Tongue (tissue), 2 donors: ENCODE data around the gene USF2. TPM values are rescaled to one million over a fixed set of nuclear protein-coding genes. Genes with fewer than 3 reads are reported as not detected.
"Not testable (repeated sequence)": the region's sequence is repeated elsewhere in the genome, so short reads cannot be mapped to it uniquely, and the experiment has no call there.

Experiments used
- DNase-seq: peaks from one replicate; pipeline ENCODE4 v3.0.0-alpha.2; 2015
- total RNA-seq: library from RNA; depleted of rRNA; stranded (reverse); fragments of >200 nt; gene quantifications from one replicate; pipeline ENCODE4 v1.2.3, GENCODE V29; 2014

Gene USF2
- 52.7 TPM for total RNA-seq

- peak; percentile 86 for DNase-seq
Observed at GRCh38 chr19:35268536-35269437, at the start of gene USF2. Gene USF2 (plus strand): TSS chr19:35268962. CDS start chr19:35269102, 140 bp downstream.

GRCh38 chr19:35219008-35219407 is 49.8 kb upstream of the USF2 start:
- DNase-seq, result no peak

GRCh38 chr19:35220315-35220921 is 48.3 kb upstream of the USF2 start:
- no peak for DNase-seq

GRCh38 chr19:35220973-35221590 is 47.7 kb upstream of the USF2 start:
- DNase-seq, result not testable (repeated sequence)

GRCh38 chr19:35222373-35223015 is 46.3 kb upstream of the USF2 start:
- no peak for DNase-seq

- no peak for DNase-seq
Observed at GRCh38 chr19:35223084-35223790, 45.5 kb upstream of the USF2 start.

- DNase-seq, result no peak
Observed at GRCh38 chr19:35223862-35224505, 44.8 kb upstream of the USF2 start.

- no peak for DNase-seq
Observed at GRCh38 chr19:35224681-35225571, 43.8 kb upstream of the USF2 start.

GRCh38 chr19:35225951-35226350 is 42.8 kb upstream of the USF2 start:
- DNase-seq, result no peak

- DNase-seq, result no peak
Observed at GRCh38 chr19:35226748-35227147, 42.0 kb upstream of the USF2 start.

GRCh38 chr19:35228177-35228930 is 40.4 kb upstream of the USF2 start, which contains the start of gene FAM187B:
Gene FAM187B (minus strand): TSS chr19:35228739. CDS start chr19:35228680, 59 bp downstream.
- no peak for DNase-seq

- no peak for DNase-seq
Observed at GRCh38 chr19:35229601-35230000, 39.2 kb upstream of the USF2 start.

- DNase-seq, result no peak
Observed at GRCh38 chr19:35231956-35232645, 36.7 kb upstream of the USF2 start.

- no peak for DNase-seq
Observed at GRCh38 chr19:35232912-35233311, 35.9 kb upstream of the USF2 start.

- DNase-seq, result no peak
Observed at GRCh38 chr19:35236638-35237400, 31.9 kb upstream of the USF2 start.

- not testable (repeated sequence) for DNase-seq
Observed at GRCh38 chr19:35239597-35239996, 29.2 kb upstream of the USF2 start.

GRCh38 chr19:35240327-35240726 is 28.4 kb upstream of the USF2 start:
- no peak for DNase-seq

- DNase-seq, result no peak
Observed at GRCh38 chr19:35241417-35241816, 27.3 kb upstream of the USF2 start.
